ENCODE data around the gene HOXA9.

DNA sequence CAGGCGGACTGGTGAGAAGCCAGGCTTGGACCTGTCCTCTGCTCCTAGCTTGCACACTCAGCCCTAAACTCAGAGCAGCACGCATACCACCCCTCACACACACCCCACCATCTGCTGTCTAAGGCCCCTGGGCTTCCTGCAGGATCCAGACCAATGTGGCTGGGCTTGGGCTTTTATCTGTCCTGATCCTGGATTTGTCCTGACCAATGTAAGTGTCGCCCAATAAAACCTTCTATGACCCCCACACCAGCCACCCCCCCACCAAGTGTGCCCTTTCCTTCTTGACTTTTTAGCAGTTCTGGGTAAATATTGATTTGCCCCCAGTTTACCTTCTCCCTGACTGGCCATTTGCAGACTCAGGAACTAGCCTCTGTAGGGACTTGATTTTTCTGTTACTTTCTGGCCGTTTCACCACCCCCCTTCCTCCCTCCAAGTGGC lies 36.3 kb upstream of the HOXA9 start:
- TF ChIP-seq, protein P1, sequence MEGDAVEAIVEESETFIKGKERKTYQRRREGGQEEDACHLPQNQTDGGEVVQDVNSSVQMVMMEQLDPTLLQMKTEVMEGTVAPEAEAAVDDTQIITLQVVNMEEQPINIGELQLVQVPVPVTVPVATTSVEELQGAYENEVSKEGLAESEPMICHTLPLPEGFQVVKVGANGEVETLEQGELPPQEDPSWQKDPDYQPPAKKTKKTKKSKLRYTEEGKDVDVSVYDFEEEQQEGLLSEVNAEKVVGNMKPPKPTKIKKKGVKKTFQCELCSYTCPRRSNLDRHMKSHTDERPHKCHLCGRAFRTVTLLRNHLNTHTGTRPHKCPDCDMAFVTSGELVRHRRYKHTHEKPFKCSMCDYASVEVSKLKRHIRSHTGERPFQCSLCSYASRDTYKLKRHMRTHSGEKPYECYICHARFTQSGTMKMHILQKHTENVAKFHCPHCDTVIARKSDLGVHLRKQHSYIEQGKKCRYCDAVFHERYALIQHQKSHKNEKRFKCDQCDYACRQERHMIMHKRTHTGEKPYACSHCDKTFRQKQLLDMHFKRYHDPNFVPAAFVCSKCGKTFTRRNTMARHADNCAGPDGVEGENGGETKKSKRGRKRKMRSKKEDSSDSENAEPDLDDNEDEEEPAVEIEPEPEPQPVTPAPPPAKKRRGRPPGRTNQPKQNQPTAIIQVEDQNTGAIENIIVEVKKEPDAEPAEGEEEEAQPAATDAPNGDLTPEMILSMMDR (IDR thresholded peaks at IDR 0.05; ENCODE audit: insufficient read depth, low read depth, low read length) = no peak
- no peak for TF ChIP-seq EZH2 (IDR thresholded peaks at IDR 0.05; ENCODE audit: insufficient read depth, low read length)

All from astrocyte (in vitro differentiated cells and primary cell).